Measurements from ENCODE around the gene MTERF4. TPM values are rescaled to one million over a fixed set of nuclear protein-coding genes. Genes with fewer than 3 reads are reported as not detected.
A peak's percentile ranks its signal among the peaks of the same experiment; 100 is the strongest.

MTERF4 gene
- total RNA-seq, 2 donors from 2014 or later: 91.3 to 98.5 TPM

- intact Hi-C loops (cut with DNase I): loop anchor here (5.0 to 10.0 kb wide), 2 partner anchors 112 to 169 kb away; no protein-coding TSS in a partner anchor
- DNase-seq (ENCODE audit: low spot score): no peak
These were observed 1.1 kb upstream of the MTERF4 start for GRCh38 chr2:241103176-241103595.

GRCh38 chr2:241099246-241099645 lies 2.8 kb downstream of the MTERF4 start:
- H3K4me3 ChIP-seq: no peak overlapping the region
- peaks cover 5% of the 10 kb centered on the region for H3K4me1 ChIP-seq (replicated peaks)
- whole genome bisulfite sequencing: 97% methylated on average over 5 of the region's 5 CpGs
- H3K9me3 ChIP-seq: no peaks in the 10 kb centered on the region
- peaks cover 0 to 10% of the 10 kb centered on the region in 2 donors for H3K36me3 ChIP-seq
- peak overlapping the region in 1 of 2 donors; percentile 91 for H3K27ac ChIP-seq
- H3K27me3 ChIP-seq (replicated peaks; ENCODE audit: insufficient read depth): no peaks in the 10 kb centered on the region
- intact Hi-C loops (cut with DNase I): no loop called here
- TF ChIP-seq POLR2A (IDR thresholded peaks at IDR 0.05): no peak
- no peak for DNase-seq (ENCODE audit: low spot score)

More at GRCh38 chr2:241103176-241103595, 1.1 kb upstream of the MTERF4 start:
- H3K27ac ChIP-seq: peak overlapping the region; percentile 89 to 91
- H3K27me3 ChIP-seq (replicated peaks; ENCODE audit: insufficient read depth): no peaks in the 10 kb centered on the region
- H3K4me1 ChIP-seq (replicated peaks): no peaks in the 10 kb centered on the region
- H3K36me3 ChIP-seq: no peaks in the 10 kb centered on the region
- peak overlapping the region; percentile 84 to 88 for H3K4me3 ChIP-seq
- H3K9me3 ChIP-seq: no peaks in the 10 kb centered on the region
- 27% methylated on average over 5 of the region's 5 CpGs for WGBS
- no peak for TF ChIP-seq CTCF (IDR thresholded peaks at IDR 0.05)
- TF ChIP-seq POLR2A (IDR thresholded peaks at IDR 0.05): no peak

GRCh38 chr2:241096979-241097378 lies 5.1 kb downstream of the MTERF4 start:
- TF ChIP-seq CTCF (IDR thresholded peaks at IDR 0.05): no peak
- no peak for TF ChIP-seq POLR2A (IDR thresholded peaks at IDR 0.05)
- TF ChIP-seq POLR2AphosphoS5 (IDR thresholded peaks at IDR 0.05): no peak
- WGBS: 94% methylated on average over 8 of the region's 8 CpGs
- peaks cover 0 to 10% of the 10 kb centered on the region in 2 donors for H3K36me3 ChIP-seq
- intact Hi-C loops (cut with DNase I): no loop called here
- H3K4me3 ChIP-seq: no peak overlapping the region
- peaks cover 23% of the 10 kb centered on the region for H3K4me1 ChIP-seq (replicated peaks)
- H3K27me3 ChIP-seq (replicated peaks; ENCODE audit: insufficient read depth): no peaks in the 10 kb centered on the region
- no peak for DNase-seq (ENCODE audit: low spot score)
- no peaks in the 10 kb centered on the region for H3K9me3 ChIP-seq
- peak overlapping the region in 1 of 2 donors; percentile 87 for H3K27ac ChIP-seq

- peaks cover 0 to 10% of the 10 kb centered on the region in 2 donors for H3K36me3 ChIP-seq
- 89% methylated on average over 14 of the region's 14 CpGs for WGBS
- no peak for DNase-seq (ENCODE audit: low spot score)
These were observed 6.3 kb downstream of the MTERF4 start for GRCh38 chr2:241095594-241096290.

GRCh38 chr2:241094924-241095420 lies 7.1 kb downstream of the MTERF4 start:
- peaks cover 24% of the 10 kb centered on the region for H3K4me1 ChIP-seq (replicated peaks)
- no peak for DNase-seq (ENCODE audit: low spot score)
- H3K27me3 ChIP-seq (replicated peaks; ENCODE audit: insufficient read depth): no peaks in the 10 kb centered on the region
- intact Hi-C loops (cut with DNase I): no loop called here
- WGBS: 76% methylated on average over 6 of the region's 6 CpGs
- TF ChIP-seq POLR2A (IDR thresholded peaks at IDR 0.05) (no peak), POLR2AphosphoS5 (IDR thresholded peaks at IDR 0.05) (peak; percentile 42)
- H3K9me3 ChIP-seq: no peaks in the 10 kb centered on the region
- peaks cover 0 to 10% of the 10 kb centered on the region in 2 donors for H3K36me3 ChIP-seq
- H3K27ac ChIP-seq: peak overlapping the region; percentile 63 to 87
- no peak overlapping the region for H3K4me3 ChIP-seq

More at GRCh38 chr2:241095594-241096290, 6.3 kb downstream of the MTERF4 start:
- H3K4me1 ChIP-seq (replicated peaks): peaks cover 24% of the 10 kb centered on the region
- intact Hi-C loops (cut with DNase I): no loop called here
- no peaks in the 10 kb centered on the region for H3K27me3 ChIP-seq (replicated peaks; ENCODE audit: insufficient read depth)
- H3K27ac ChIP-seq: peak overlapping the region in 1 of 2 donors; percentile 87
- TF ChIP-seq POLR2A (IDR thresholded peaks at IDR 0.05) (no peak), CTCF (IDR thresholded peaks at IDR 0.05) (no peak), POLR2AphosphoS5 (IDR thresholded peaks at IDR 0.05) (no peak)
- no peak overlapping the region for H3K4me3 ChIP-seq
- no peaks in the 10 kb centered on the region for H3K9me3 ChIP-seq

Measured in prostate gland (tissue), 2 donors.